GM08714 (cell line): Measurements from ENCODE around the gene MGLL.

Source experiments
- H3K4me3 ChIP-seq: fragments of 200-500 bp; sonication (Bioruptor generic); 2 replicates; pipeline ENCODE4 v1.5.1; 2014; ENCODE audit warnings: mild to moderate bottlenecking, low read length, inconsistent platforms
- ZNF274 ChIP-seq: IDR thresholded peaks from 2 replicates; pipeline ENCODE4 v1.6.1; 2012; ENCODE audit warnings: mild to moderate bottlenecking, low read depth, low read length

The MGLL gene

DNA sequence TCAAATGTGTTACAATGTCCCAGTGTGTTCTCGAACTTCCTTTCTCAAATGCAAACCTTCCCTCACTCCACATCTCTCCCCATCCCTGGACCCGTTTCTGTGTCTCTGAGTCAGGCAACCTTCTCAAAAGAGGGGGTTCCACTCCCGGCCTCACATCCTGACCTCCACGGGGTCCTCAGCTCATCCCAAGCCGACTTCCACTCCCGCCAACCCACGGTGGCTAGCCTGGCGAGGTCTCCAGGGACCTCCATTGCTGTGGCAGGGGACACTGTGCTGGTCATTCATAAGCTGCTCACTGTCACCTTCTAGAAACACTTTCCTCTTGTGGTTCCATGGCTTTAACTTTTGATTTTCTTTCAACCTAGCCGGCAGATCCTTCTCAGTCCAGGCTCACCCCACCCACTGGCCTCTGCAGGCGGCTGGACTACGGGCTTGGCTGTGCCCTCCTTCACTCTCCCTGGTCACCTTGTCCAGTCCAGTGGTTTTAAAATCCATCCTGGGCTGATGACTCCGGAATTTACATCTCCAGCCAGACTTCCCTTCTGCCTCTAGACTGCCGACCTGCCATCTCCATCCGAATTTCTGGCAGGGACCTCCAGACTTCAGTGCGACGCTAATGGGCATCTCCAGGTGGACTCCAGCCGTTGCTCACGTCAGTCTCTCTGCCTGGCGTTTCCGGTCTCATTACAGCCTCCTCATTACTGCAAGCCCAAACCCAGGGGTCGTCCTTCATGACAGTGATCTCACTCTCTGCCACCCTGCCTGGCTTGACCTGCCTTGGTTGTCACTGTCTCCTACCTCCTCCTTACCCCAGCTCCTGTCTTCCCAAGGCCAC is 129.6 kb downstream of the MGLL start:
- TF ChIP-seq ZNF274 = no peak
- H3K4me3 ChIP-seq = no peak overlapping the region

DNA sequence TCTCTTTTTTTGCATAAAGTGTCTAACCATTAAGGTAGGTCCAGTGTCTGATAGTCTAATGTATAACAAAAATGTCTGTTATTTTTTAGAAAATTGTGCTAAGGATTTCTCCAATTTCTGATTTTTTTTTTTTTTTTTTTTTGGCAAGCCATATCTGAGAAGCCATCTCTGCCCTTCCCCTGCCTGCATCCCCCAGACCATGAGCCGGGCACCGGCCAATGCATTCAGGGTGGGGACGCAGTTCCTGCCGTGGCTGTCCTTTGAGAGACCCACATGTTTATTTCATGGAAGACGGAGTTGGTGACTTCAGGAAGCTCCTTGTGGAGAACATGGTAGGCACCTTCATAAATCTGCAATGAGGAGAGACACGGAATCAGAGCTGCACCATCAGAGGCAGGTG is 130.3 kb downstream of the MGLL start:
- TF ChIP-seq ZNF274 = no peak
- H3K4me3 ChIP-seq = no peak overlapping the region

DNA sequence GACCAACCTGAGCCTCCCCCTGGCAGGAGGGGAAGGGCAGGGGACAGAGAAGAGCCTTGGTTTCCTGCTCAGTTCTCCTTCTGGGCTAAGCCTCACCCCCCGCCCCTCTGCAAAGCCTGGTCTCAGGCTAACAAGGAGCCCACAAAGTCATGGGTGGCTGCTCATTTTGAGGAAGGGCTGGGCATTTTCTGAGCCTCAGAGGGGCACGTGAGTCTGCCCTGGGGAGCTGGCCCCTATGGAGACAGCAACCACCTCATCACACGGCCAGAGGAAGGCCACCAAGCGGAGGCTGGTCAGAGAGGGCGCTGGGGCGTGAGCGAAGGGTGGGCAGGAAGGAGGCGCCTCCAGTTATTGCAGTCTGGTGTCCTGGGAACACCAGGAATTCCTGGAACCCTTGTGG is 130.8 kb downstream of the MGLL start:
- no peak for TF ChIP-seq ZNF274

DNA sequence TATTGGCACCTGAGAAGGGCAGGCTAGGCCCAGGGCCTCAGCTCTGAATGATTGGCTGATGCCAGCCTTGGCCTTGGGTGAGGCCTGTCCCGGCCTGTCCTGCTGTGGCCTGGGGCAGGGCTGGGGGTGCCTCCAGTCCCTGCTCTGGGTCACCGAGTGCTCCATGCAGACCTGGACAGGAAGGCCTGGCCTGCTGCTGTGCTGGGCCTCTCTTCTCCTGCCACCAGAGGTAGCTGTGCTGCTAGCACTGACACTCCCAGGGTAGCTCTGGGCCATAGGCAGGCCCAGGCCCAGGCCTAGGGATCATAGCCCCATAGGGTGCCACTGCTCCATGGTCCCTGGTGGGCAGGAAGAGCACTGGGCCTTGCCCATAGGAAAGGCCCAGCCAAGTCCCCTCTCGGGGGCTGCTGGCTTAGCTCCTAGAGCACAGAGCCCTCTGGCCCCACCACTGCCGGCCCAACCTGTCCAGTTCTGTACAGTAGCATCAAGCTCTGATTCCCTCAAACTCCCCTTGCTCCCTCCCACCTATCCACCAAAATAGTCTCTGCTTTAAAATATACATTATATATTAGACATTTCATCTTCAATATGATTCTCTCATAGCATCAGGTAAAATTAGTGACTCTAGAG is 131.4 kb downstream of the MGLL start:
- H3K4me3 ChIP-seq = no peak overlapping the region
- TF ChIP-seq ZNF274 = no peak

More for the DNA sequence above, 130.8 kb downstream of the MGLL start:
- H3K4me3 ChIP-seq = no peak overlapping the region

DNA sequence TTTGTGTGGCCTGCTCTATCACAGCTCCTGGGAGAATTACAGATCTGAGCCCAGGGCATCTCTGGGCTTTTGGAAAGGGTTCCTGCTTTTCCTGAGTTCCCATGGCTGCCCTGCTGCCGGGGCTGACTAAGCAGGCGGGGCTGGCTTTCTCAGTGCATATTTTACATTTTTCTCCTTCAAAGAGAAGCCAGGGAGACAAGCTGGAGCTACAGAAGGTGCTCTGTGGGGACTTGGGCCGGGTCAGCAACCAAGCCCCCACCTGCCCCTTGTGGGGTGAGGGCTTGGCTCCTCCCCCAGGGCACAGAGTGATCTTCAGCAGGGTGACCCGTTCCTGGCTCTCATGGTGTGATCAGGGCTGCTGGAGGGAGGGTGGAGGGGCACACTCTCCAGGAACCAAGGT is 132.2 kb downstream of the MGLL start:
- no peak for TF ChIP-seq ZNF274
- no peak overlapping the region for H3K4me3 ChIP-seq

DNA sequence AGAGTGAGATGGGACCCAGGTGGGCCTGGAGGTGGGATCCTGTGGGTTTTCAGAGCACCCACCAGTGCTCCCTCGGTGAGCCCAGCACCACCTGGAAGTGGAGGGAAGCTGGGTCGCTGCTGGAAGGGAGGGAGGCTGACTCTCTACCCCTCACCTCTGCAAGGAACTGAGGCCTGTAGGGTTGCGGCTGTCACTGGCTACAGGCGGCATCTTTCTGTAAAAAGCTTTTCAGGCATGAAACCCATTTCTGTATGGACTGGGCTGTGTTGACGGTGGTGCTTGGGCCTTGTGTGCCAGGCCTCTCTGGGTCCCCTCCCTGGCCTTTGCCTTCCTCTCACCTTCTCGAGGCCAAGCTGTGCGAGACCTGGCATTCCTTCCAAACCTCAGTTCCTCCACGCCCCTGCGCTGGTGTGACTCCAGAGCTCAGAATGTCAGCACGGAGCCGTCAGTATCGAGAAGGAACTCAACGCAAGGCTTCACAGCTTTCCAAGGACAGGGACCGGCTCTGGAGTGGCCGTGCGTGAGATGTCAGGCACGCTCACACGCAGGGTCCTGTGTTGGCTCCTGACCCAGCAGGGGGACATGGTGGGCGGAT is 133.0 kb downstream of the MGLL start:
- TF ChIP-seq ZNF274 = no peak
- H3K4me3 ChIP-seq = no peak overlapping the region

DNA sequence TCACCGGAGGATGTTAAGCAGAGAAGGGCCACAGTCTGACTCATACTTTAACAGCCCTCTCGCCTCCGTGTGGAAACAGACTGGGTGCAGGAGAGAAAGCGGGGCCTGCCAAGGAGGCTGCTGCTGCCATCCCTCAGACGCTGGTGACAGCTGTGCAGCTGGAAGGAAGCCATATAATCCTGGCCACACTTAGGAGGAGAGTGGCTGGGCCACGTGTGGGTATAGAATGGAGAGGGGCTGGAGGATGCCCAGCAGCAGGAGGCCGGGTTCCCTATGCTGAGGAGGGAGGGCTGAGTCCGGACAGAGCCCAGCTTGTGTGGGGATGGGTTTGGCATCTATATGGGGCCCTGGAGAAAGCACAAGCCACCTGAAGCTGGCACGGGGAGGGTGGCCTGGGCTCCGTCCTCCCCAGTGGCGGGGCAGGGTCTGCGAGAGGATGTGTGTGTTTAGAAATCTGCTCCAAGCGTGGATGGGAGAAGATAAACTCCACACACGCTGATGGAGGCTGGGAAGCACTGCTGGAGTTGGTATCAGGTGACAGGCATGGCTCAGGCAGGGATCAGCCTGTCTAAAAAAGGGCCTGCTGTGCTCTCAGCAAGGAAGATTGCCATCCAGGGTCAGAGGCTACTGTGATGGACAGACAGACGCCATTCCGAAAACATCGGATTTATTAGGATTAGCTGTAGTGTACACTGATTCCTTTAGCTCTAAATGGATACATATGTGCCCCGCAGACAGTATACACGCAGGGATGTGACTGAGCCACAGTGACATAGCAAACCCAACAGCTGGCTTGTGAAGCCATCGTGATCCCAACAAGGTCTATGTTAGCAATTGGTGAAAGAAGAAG is 133.7 kb downstream of the MGLL start:
- TF ChIP-seq ZNF274 = no peak
- no peak overlapping the region for H3K4me3 ChIP-seq

DNA sequence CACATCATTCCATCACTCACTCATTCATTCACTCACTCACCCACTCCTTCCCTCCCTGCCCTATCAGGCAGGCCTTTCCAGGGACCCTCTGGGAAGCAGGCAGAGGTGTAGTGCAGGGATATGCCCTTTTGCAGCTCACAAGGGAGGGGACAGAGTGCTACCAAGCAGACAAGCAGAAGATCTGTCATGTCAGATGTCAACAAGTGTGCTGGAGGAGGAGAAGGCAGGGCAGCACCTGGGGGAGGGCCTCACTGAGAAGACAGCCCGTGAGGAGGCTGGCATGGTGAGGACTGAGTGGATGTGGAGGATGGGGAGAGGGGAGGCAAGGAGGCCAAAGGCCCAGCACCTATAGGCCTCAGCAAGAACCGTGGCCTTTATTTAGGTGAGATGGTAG is 134.3 kb downstream of the MGLL start:
- H3K4me3 ChIP-seq = no peak overlapping the region
- no peak for TF ChIP-seq ZNF274

DNA sequence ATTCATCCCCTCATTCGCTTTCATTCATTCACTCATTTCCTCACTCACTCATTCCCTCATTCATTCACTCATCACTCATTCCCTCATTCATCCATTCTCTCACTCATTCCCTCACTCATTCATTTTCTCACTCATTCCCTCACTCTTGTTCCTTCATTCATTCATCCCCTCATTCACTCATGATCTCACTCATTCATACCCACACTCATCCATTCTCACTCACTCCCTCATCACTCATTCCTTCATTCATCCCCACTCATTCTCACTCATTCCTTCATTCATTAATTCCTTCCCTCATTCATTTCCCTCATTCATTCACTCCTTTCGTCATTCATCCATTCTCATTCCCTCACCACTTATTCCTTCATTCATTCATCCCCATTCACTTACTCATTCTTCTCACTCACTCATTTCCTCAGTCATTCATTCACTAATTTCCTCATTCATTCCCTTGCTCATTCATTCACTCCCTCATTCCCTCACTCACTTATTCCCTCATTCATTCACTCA is 135.0 kb downstream of the MGLL start:
- H3K4me3 ChIP-seq = no peak overlapping the region
- no peak for TF ChIP-seq ZNF274

DNA sequence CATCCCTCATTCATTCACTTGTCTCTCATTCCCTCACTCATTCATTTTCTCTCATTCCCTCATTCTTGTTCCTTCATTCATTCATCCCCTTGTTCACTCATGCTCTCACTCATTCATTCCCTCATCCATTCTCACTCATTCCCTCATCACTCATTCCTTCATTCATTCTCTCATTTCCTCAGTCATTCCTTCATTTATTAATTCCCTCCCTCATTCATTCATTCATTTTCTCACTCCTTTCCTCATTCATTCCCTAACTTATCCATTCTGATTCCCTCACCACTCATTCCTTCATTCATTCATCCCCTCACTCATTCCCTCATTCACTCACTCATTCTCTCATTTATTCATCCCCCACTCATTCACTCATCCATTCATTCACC is 135.8 kb downstream of the MGLL start:
- no peak for TF ChIP-seq ZNF274
- H3K4me3 ChIP-seq = no peak overlapping the region

DNA sequence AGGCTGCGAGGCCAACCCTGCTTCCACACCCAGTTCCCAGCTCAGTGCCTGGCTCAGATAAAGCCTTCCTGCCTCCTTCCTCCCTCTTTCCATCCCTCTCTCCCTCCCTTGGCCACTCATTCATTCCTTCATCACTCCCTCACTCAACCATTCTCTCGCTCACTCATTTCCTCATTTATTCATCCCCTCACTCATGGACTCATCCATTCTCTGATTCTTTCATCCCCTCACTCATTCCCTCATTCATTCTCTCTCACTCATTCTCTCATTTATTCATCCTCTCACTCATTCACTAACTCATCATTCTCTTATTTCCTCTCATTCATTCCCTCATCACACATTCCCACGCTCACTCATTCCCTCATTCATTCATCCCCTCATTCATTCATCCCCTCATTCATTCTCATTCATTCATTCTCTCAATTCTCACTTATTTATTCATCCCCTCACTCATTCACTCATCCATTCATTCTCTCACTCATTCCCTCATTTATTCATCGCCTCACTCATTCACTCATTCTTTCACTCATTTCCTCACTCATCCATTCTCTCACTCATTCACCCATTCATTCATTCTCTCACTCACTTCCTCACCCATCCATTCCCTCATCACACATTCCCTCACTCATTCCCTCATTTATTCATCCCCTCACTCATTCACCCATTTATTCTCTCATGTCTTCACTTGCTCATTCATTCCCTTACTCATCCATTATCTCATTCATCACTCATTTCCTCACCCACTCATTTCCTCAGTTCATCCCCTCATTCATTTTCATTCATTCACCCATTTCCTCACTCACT is 136.4 kb downstream of the MGLL start:
- TF ChIP-seq ZNF274 = no peak
- no peak overlapping the region for H3K4me3 ChIP-seq

DNA sequence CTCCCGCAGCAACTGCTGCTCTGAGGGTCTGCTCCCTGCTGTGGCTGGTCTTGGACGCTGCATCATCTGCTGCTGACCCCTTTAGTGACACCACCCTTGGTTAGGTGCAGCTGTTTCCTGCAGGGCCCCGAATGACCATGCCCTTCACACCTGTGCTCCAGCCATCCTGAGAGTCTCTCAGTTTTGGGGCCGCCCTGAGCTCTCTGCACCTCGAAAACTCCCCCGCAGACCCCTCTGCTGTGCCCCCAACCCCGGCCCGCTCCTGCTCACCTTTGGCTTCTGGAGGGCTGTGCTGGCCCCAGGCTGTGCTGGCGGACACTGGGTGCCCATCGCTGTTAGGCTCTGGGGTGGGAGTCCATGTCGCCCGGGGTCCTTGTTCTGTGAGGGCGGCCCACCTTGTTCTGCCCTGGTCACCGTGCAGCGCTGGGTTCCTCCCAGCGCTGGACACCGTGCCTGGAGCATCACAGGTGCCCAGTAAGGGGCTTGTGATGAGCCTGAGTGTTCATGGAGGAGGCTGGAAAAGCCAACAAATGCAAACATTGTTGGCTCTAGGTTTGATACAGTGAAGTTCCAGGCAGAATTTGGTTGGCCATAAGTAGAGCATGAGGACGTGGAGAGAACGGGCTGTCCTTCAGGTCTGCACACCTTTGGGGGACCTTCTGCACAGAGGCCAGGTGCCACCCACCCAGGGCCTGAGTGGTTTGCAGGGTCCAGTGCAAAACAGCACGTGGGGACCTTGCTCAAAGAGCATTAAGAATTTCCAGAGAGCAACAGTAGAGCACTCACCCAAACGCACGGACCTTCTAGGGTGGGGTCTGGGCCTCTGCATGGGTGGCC is 137.2 kb downstream of the MGLL start:
- no peak for TF ChIP-seq ZNF274
- H3K4me3 ChIP-seq = no peak overlapping the region
